HEK293T (cell line): Measurements from ENCODE around the gene SEH1L.
"Not testable (repeated sequence)": the region's sequence is repeated elsewhere in the genome, so short reads cannot be mapped to it uniquely, and the experiment has no call there.

Experiments
- ARNT ChIP-seq: fragments of 450-650 bp; IDR thresholded peaks from 2 replicates; pipeline ENCODE4 v1.6.1; 2017; ENCODE audit warnings: mild to moderate bottlenecking
- BHLHE40 ChIP-seq: fragments of 450-650 bp; IDR thresholded peaks from 2 replicates; pipeline ENCODE4 v1.6.1; 2016; ENCODE audit warnings: mild to moderate bottlenecking, moderate library complexity, borderline replicate concordance
- ELF4 ChIP-seq: fragments of 450-650 bp; IDR thresholded peaks from 2 replicates; pipeline ENCODE4 v1.6.1; 2017; ENCODE audit warnings: antibody characterized with exemption
- FOXA1 ChIP-seq: fragments of 450-650 bp; IDR thresholded peaks from 2 replicates; pipeline ENCODE4 v1.6.1; 2016; ENCODE audit warnings: mild to moderate bottlenecking
- FOXK2 ChIP-seq: fragments of 450-650 bp; IDR thresholded peaks from 2 replicates; pipeline ENCODE4 v1.6.1; 2016; ENCODE audit warnings: mild to moderate bottlenecking
- FOXM1 ChIP-seq: fragments of 450-650 bp; IDR thresholded peaks from 2 replicates; pipeline ENCODE4 v1.6.1; 2017; ENCODE audit warnings: mild to moderate bottlenecking, borderline replicate concordance
- L3MBTL2 ChIP-seq: fragments of 450-650 bp; conservative IDR thresholded peaks from 2 replicates; pipeline ENCODE4 v1.6.1; 2016; ENCODE audit warnings: mild to moderate bottlenecking
- LEF1 ChIP-seq: fragments of 450-650 bp; IDR thresholded peaks from 2 replicates; pipeline ENCODE4 v1.6.1; 2017; ENCODE audit warnings: mild to moderate bottlenecking, borderline replicate concordance
- NFRKB ChIP-seq: fragments of 450-650 bp; IDR thresholded peaks from 2 replicates; pipeline ENCODE4 v1.6.1; 2016; ENCODE audit warnings: mild to moderate bottlenecking, moderate library complexity
- PKNOX1 ChIP-seq: fragments of 450-650 bp; IDR thresholded peaks from 2 replicates; pipeline ENCODE4 v1.6.1; 2016
- SP1 ChIP-seq: fragments of 450-650 bp; IDR thresholded peaks from 2 replicates; pipeline ENCODE4 v1.6.1; 2017
- SUZ12 ChIP-seq: fragments of 450-650 bp; IDR thresholded peaks from 2 replicates; pipeline ENCODE4 v1.6.1; 2016; ENCODE audit warnings: mild to moderate bottlenecking
- TARDBP ChIP-seq: fragments of 450-650 bp; IDR thresholded peaks from 2 replicates; pipeline ENCODE4 v1.6.1; 2016
- ZNF384 ChIP-seq: fragments of 450-650 bp; IDR thresholded peaks from 2 replicates; pipeline ENCODE4 v1.6.1; 2016

GRCh38 chr18:12980065-12980464 is 32.3 kb downstream of the SEH1L start:
- not testable (repeated sequence) for TF ChIP-seq FOXM1, BHLHE40, FOXK2, NFRKB, PKNOX1, SP1, ELF4, TARDBP, FOXA1, ARNT, L3MBTL2, SUZ12, ZNF384, LEF1
